AG04449 (cell line): ENCODE results near the gene ATP10A.

Source experiments
- CTCF ChIA-PET: fragments of 350-600 bp; formaldehyde crosslinking; extraction: SDS; loops from one replicate; lab custom pipeline; 2021; ENCODE audit warnings: antibody characterized with exemption; lab: Yijun Ruan, JAX
- POLR2A ChIA-PET: fragments of 400-600, 350-600 bp; formaldehyde crosslinking; extraction: SDS; loops from one replicate; lab custom pipeline; 2020; ENCODE audit warnings: antibody characterized with exemption, inconsistent platforms; lab: Yijun Ruan, JAX
- DNase-seq: peaks from one replicate; pipeline ENCODE4 v3.0.0-alpha.2; 2010; ENCODE audit warnings: low read depth, low spot score
- H3K4me3 ChIP-seq: 2 replicates; pipeline ENCODE4 v1.5.1; 2011; ENCODE audit warnings: low read depth, mild to moderate bottlenecking, control low read depth, low read length
- TF ChIP-seq, protein P1 (sequence below): IDR thresholded peaks from one replicate; pipeline ENCODE4 v1.5.1; 2011; ENCODE audit warnings: mild to moderate bottlenecking, moderate library complexity, low read length, control low read depth, inconsistent platforms; ENCODE audit not compliant: insufficient read depth; ENCODE audit errors: missing control alignments

Gene ATP10A

GRCh38 chr15:25863111-25863967, at the start of gene ATP10A:
ATP10A (minus strand) TSS chr15:25863327; CDS start chr15:25863096, 231 bp downstream.
- POLR2A ChIA-PET = interaction anchor here (0.8 to 1.2 kb wide), 4 partner anchors 14 to 186 kb away, joined by 3 to 4 read pairs (median 4); no protein-coding TSS in a partner anchor
- DNase-seq = no peak
- CTCF ChIA-PET = interaction anchor here (2.9 kb wide), 1 partner anchor 70 kb away, joined by 10 read pairs; no protein-coding TSS in a partner anchor
- H3K4me3 ChIP-seq = peak within 1 kb of the TSS; percentile 81
- TF ChIP-seq, protein P1, sequence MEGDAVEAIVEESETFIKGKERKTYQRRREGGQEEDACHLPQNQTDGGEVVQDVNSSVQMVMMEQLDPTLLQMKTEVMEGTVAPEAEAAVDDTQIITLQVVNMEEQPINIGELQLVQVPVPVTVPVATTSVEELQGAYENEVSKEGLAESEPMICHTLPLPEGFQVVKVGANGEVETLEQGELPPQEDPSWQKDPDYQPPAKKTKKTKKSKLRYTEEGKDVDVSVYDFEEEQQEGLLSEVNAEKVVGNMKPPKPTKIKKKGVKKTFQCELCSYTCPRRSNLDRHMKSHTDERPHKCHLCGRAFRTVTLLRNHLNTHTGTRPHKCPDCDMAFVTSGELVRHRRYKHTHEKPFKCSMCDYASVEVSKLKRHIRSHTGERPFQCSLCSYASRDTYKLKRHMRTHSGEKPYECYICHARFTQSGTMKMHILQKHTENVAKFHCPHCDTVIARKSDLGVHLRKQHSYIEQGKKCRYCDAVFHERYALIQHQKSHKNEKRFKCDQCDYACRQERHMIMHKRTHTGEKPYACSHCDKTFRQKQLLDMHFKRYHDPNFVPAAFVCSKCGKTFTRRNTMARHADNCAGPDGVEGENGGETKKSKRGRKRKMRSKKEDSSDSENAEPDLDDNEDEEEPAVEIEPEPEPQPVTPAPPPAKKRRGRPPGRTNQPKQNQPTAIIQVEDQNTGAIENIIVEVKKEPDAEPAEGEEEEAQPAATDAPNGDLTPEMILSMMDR = no peak

GRCh38 chr15:25912035-25912434, 48.9 kb upstream of the ATP10A start:
- TF ChIP-seq, protein P1 = no peak
- DNase-seq = no peak
- ChIA-PET POLR2A (no interaction called here), CTCF (interaction anchor here (1.0 to 2.7 kb wide), 3 partner anchors 10 to 22 kb away, joined by 3 to 8 read pairs (median 4); no protein-coding TSS in a partner anchor)
- no peak overlapping the region for H3K4me3 ChIP-seq

DNA sequence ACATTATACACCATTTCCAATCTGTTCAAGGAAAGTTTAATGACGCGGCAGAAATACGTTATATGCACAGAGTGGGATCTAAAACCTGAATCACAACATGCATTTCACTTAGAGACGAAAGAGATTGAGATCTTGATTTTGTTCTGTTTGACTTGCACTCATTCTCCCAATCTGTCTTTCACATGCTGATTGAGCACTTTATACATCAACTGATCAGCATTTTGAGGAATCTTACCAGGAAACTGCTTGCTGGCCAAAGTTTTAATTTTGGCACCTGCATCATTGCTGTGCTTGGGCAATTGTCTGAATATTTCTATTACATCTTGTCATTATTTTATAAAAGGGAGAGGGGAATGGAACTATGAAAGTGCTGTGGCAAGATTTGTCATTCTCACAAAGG, 47.7 kb upstream of the ATP10A start:
- ChIA-PET CTCF (interaction anchor here (2.7 kb wide), 1 partner anchor 23 kb away, joined by 8 read pairs; no protein-coding TSS in a partner anchor), POLR2A (no interaction called here)
- TF ChIP-seq, protein P1 = no peak
- DNase-seq = no peak
- H3K4me3 ChIP-seq = no peak overlapping the region

DNA sequence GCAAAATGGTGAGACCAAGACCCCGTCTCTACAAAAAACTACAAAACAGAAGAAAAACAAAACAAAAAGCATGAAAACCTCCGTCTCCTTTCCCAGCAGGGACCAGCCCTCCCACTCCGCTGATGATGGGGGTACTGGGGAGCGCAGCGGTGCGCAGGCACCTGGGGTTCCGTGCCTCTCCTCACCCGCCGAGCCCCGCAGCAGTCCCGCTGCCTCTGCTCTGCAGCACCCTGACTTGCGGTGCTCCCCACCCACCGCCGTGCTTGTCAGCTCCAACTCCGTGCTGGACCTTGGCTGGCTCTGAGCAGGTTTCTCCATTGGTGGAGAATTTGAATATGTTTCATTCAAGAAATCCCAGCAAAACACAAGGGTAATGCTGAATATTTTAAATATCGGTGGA, 46.7 kb upstream of the ATP10A start:
- no peak for DNase-seq
- no peak overlapping the region for H3K4me3 ChIP-seq
- CTCF ChIA-PET = interaction anchor here (4.4 kb wide), 1 partner anchor 24 kb away, joined by 19 read pairs; no protein-coding TSS in a partner anchor
- TF ChIP-seq, protein P1 = no peak
- POLR2A ChIA-PET = no interaction called here

DNA sequence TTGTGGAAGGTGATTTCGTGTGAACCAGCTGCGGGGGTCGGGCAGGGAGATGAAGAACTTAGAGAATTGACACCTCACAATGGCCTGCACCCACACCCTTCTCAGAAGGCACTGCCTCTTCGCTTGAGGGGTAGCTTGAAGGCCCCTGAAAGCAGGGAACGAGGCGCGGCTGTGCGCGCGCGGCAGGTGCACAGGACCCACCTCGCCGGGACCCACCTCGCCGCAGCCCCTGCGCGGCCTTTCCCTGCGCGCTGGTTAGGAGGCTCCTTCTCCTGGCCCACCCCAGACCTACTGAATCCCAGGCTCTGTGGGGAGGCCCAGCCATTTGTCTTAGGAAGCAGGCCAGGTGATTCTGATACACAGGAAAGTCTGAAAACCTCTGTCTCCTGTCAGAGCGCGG, 46.2 kb upstream of the ATP10A start:
- no peak for DNase-seq
- no peak overlapping the region for H3K4me3 ChIP-seq
- TF ChIP-seq, protein P1 = no peak
- CTCF ChIA-PET = interaction anchor here (4.4 kb wide), 1 partner anchor 24 kb away, joined by 19 read pairs; no protein-coding TSS in a partner anchor
- POLR2A ChIA-PET = no interaction called here

- no peak overlapping the region for H3K4me3 ChIP-seq
- DNase-seq = peak; percentile 68
- POLR2A ChIA-PET = interaction anchor here (0.6 to 1.1 kb wide), 5 partner anchors 20 to 143 kb away, joined by 3 to 5 read pairs (median 3); no protein-coding TSS in a partner anchor
- TF ChIP-seq, protein P1 = no peak
- CTCF ChIA-PET = interaction anchor here (1.6 kb wide), 1 partner anchor 28 kb away, joined by 13 read pairs; no protein-coding TSS in a partner anchor
These were observed 42.0 kb upstream of the ATP10A start for GRCh38 chr15:25905140-25905539.
